Stimulated activated CD8-positive, alpha-beta memory T cell treated with anti-CD3 and anti-CD28 coated beads, Interleukin-7, amount 100 ng/mL, for 24 hours (primary cell): ENCODE measurements around the gene SLC2A8.

ENCODE experiments used
- DNase-seq: peaks from one replicate; pipeline ENCODE4 v3.0.0-alpha.2; 2020; ENCODE audit warnings: low read depth

Gene SLC2A8

DNA sequence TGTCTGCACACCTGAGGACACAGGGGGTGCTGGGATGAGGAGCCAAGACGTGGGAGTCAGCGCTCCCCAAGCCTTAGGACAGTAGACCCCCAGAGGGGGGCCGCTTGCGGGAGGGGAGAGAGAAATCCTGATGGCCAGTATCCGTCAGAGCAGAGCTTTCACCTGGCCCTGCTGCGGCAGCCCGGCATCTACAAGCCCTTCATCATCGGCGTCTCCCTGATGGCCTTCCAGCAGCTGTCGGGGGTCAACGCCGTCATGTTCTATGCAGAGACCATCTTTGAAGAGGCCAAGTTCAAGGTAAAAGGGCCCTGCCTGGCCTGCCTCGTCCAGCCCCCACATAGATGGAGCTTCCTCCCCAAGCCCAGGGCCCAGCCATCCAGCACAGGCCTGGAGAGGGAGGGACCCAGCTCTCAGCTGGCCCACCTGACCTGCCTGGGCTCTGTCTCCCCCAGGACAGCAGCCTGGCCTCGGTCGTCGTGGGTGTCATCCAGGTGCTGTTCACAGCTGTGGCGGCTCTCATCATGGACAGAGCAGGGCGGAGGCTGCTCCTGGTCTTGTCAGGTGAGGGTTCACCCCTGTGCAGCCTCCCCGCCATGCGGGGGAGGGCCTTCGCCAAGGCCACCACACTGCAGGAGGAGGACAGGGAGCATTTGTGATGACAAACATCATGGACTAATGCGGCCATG is 6.7 kb downstream of the SLC2A8 start:
- DNase-seq = no peak

DNA sequence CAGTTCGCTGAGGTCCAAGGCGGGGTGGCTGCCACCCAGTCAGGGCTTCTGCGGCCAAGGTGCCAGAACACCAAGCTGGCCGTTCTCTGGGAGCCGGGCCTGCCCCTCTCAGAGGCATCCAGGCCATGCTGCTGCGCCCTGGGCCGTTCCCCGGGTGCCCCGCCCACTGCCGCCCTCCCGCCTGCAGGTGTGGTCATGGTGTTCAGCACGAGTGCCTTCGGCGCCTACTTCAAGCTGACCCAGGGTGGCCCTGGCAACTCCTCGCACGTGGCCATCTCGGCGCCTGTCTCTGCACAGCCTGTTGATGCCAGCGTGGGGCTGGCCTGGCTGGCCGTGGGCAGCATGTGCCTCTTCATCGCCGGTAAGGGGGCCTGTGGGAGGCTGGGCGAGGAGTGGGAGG is 7.7 kb downstream of the SLC2A8 start:
- DNase-seq = no peak

DNA sequence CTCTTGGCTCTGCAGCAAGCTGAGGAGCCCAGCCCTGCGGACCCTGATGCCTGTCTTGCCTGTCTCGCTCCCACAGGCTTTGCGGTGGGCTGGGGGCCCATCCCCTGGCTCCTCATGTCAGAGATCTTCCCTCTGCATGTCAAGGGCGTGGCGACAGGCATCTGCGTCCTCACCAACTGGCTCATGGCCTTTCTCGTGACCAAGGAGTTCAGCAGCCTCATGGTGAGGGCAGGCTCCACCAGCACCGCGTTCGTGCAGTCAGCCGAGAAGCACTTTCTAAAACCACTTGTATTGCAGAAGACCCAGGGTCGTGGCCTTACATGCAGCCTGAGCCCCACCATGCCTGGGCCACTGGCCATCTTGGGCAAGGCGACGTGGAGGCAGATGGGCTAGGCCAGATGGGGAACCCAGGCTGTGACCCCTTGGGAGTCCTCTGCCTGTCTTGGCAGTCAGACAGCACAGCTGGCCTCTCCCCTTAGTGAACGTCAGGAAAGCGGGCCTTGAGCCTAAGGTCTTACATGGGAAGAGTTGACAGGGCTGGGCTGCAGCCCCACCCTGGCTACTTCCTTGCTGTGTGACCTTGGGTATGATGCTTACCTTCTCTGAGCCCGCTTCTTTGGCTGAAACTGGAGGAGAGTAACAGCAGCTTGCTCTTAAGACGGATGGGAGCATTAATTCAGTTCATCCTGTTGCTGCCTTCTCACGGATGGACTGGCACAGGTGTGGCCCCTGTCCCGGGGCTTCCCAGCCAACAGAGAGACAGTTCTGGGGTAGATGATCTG is 8.6 kb downstream of the SLC2A8 start:
- DNase-seq = no peak

DNA sequence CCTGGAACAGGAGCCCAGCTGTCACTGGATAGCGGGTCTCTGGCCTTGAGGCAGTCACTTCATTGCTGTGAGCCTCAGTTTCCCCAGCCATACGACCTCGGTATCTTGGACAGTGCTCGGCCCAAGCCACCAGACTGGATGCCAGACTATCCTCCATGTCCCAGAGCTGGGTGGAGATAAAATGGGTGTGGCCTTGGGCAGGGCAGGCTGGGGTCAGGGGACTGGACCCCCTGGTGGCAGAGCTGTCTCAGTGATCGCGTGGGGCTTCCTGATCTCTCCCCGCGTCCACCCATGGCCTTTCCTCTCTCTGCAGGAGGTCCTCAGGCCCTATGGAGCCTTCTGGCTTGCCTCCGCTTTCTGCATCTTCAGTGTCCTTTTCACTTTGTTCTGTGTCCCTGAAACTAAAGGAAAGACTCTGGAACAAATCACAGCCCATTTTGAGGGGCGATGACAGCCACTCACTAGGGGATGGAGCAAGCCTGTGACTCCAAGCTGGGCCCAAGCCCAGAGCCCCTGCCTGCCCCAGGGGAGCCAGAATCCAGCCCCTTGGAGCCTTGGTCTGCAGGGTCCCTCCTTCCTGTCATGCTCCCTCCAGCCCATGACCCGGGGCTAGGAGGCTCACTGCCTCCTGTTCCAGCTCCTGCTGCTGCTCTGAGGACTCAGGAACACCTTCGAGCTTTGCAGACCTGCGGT is 10.0 kb downstream of the SLC2A8 start:
- no peak for DNase-seq

DNA sequence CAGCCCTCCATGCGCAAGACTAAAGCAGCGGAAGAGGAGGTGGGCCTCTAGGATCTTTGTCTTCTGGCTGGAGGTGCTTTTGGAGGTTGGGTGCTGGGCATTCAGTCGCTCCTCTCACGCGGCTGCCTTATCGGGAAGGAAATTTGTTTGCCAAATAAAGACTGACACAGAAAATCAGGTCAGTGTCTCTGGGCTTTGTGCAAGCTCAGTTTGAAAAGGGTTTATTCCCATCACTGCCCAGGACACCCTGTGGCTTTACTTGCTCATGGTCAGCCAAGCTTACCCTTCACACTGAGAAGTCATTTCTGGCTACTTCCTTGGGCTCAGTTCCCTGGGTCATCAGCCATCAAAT is 10.5 kb downstream of the SLC2A8 start:
- DNase-seq = no peak

DNA sequence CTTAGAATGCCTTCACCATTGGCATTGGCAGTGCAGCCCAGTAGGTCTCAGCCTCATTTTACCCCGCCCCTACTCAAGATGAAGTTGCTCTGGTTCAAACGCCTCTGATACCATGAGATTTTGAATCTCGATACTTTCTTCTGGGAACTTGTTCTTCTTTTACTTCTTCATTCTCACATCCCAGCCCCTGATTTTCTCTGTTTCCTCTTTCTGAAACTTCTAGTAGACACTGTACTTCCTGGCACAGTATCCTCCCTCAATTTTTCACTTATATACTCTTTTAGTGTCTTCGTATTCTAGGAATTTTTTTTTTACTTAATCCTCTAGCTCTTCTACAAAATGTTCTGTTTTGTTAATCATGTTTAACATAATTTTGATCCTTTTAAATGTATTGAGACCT is 14.2 kb downstream of the SLC2A8 start:
- DNase-seq = no peak

DNA sequence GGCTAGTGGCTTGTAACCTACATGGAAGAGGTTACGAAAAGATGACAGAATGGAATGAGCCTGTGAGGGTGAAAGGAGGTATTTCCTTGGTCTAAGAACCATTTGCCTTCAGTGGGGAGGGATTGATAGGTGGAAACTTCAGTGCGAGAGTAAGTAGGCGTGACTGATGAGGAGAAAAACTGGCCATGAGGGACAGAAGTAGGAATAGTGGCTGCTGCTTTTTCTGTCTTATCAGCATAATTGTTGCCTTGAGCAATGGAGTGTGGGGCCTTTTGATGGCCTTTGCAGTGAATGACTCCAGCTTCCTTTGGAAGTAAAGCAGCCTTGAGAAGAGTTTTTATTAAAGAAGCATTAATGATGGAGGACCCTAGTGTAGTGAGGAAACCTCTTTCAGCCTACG is 18.2 kb downstream of the SLC2A8 start:
- no peak for DNase-seq

DNA sequence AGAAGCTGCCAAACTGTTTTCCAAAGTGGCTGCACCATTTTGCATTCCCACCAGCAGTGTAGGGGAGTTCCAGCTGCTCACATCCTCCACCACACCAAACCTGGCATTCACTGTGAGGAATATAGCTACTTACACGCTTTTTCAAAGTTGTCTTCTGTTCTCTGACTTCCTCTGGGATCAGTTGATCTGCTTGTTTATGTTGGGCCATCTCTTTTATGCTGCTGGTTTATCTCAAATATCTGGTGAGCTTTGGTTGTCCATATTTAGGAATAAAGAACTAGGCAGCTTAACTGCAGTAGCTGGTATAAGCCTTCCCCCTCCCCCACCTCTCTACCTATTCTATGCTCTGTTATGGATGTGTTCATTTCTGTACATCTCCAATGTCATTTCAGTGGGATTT is 18.7 kb downstream of the SLC2A8 start:
- DNase-seq = no peak

DNA sequence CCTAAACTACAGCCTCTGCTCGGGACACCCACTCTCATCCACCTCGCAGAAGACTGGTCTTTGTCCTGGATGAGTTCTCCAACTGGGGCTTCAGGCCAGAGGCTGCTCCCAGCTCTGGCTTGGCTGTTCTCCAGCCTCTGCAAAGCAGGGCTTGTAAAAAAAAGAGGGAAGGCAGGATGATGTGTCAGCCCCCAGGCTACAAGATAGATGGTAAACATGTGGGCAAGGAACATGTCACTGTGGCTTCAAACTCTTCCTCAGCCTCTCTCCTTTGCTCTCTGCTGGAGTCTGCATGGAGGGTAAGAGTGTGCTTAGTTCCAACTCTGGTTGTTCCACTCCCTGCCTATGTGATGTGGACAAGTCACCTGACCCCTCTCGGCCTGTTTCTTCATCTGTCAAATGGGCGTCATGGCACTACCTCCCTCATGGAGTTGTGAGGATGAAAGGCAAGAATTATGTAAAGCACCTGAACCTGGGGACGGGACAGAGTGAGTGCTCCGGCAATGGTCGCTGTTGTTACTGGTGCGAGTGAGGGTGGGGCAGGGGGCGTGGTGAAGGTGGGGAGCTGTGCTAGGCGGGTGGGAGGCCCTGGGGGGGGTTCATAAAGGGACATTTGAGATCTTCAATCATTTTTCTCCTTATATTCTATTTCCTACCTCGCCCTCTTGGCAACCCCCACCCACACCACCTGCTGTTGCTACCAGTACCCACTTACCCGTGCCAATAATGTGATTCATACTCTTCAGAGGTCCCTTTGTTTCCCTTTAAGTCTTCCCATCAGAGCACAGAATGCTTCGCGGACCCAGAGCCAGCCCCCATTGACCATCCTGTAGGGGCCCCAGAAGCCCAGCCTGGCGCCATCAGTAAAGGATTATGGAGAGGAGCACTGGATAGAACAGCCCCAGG is 20.4 kb downstream of the SLC2A8 start:
- DNase-seq = no peak

DNA sequence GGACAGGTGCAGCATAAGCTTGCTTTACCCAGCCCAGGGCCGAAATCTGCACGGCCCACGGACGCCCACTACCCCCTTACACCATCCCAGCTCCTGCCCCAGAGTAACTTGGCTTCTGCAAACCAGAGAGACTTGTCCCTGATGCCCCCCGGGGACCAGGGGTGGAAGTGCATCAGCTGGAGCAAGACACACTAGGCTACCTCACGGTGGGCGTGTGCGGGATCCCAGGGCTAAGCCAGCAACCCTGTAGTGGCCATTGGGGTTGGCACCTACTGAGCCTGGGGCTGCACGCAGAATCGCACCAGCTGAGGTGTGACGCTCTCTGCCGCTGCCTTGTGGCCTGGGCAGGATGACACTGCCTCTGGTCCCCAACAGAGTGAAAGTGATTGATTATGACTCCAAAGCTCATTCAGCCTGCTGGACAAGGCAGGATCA is 21.1 kb downstream of the SLC2A8 start:
- no peak for DNase-seq

DNA sequence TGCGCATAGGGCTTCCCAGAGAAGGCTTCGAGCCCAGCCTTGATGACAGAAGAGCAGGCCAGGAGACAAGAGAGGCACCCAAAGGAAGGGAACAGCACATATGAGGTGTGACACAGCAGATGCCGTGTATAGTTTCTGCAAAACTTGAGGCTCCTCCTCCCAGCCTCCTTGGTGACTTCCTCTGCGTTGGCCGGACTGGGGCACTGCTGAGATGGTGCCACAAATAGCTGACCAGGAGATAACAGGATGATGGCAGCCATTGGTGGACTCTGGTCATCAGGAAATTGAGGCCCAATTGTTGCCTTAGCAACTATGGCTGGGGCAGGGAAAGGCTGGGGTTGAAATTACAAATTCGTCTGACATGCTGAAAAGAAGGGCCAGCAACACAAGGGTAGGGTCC is 22.4 kb downstream of the SLC2A8 start:
- DNase-seq = no peak

DNA sequence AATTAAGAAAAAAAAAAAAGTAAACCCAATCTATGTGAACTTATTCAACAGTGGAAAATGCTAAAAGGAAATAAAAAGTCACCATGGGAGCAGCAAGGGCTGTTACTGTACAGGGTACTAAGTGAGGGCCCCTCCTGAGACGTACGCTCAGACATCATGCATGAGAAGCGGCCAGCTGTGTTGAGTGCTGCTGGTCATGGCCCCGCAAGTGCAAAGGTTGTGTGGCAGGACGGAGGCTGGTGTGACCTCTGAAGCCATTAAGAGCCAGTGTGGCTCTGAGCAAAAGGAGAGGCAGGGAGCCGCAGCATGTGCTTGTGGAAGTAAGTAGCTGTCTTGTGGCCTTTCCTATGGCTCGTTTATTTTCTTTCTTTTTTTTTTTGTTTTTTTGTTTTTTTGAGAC is 24.1 kb downstream of the SLC2A8 start:
- no peak for DNase-seq

DNA sequence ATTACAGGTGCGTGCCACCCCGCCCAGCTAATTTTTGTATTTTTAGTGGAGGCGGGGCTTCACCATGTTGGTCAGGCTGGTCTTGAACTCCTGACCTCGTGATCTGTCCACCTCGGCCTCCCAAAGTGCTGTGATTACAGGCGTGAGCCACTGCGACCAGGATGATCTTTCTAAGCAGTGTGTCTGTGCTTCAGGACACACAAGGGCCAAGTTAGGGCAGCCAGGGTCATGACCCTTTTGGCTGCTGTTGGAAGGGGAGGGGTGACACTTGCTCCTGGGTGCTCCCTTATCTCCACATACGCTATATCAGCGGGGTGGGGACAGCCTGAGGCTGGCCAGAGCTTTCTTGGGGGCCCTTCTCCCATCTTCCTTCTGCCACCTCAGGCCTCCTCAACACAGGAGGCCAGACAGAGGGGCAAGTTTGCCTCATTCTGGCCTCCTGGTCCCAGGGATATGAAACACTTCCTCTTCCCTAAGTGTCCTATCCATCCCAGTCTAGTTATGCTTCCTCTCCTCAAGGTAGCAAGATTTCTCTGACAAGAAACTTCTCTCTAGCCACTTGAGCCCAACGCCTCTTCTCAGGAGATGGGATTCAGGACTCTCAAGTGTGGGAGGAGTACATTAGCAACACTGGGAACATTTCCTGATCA is 25.3 kb downstream of the SLC2A8 start:
- no peak for DNase-seq

DNA sequence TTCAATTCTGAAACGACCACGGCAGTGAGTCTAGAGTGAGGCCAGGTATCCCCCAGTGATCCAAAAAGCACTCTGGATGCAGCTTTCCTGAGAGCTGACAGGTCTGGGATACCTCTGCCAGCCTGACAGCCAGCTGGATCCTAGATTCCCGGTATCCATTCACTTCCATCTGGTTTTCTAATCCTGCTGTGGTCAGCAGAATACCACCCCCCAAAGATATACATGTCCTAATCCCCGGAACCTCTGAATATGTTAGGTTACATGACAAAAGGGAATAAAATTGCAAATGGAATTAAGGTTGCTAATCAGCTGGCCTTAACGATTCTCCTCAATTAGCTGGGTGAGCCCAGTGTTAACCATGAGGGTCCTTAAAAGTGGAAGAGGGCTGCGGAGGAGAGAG is 25.8 kb downstream of the SLC2A8 start:
- DNase-seq = no peak

DNA sequence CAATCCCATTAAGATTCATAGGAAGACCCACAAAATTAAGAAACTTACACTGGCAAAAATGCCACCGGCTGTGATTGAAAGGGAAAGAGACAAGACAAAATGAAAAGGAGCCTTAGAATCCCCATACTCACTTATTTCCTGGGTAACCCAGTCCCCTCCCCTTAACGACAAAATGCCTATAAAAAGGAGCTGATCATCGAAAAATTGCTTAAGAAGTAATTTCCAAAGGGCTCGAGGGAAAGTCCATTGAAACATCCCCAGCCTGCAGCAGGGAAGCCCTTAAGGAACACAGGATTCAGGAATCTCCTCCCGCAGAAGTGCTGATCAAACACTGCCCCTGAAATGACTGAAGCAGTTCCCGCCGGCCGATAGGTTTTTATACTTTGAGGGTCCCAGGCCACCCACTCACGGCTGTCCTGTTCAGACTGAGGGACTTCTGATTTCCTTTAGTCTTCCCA is 26.5 kb downstream of the SLC2A8 start:
- DNase-seq = no peak

DNA sequence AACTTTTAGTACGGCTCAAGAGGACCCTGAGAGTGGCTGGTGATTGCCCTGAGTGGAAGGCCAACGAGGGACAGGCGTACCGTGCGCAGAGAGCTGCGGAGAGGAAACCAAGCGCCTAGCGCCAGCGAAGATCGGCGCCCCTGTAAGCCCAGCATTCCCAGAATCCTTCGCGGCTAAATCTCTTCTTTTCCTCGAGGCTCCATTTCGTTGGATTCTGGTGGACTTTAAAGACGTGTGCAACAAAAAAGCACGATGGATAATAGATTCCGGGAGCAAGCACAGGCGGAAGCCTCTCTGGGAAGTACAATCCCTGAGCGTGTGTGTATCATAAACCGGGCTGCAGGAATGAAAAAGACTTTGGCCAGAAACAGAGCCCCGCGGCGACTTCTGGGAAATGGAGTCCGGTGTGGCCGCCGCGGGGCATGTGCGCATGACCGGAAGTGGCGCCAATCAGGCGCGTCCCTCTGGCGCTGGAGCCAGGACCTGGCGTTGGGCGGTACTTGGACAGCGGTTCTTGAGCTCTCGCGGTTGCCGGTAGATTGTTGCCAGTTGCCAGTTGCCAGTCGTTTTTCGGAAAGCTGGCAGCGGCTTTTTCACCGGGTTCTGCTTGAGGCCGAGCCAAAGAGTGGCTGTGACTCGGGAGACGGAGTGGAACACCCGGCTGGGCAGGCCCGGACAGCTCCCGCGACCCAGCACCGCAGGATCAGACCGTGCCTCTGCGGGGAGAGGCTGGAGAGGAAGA is 27.1 kb downstream of the SLC2A8 start, which contains the start of gene ZNF79:
TSS of gene ZNF79 (plus strand) at position 449 of the 742 bp plus-strand sequence. CDS start 406 bp downstream, outside the sequence.
- peak; percentile 89 for DNase-seq

DNA sequence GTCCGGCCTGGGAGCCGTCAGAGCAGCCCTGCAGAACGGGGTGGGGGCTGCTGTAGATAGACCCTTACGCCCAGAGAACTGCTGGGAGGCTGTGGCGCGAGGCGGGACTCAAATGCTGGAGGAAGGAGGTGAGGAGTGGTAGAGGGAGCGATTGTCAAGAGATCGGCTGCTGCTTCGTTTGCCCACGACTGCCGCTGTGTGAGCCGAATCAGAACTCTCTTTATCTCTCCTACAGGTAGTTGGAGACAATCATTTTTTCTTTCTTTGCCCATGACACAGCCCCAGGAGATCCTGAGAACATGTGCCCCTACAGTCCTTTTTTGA is 27.7 kb downstream of the SLC2A8 start:
- no peak for DNase-seq

DNA sequence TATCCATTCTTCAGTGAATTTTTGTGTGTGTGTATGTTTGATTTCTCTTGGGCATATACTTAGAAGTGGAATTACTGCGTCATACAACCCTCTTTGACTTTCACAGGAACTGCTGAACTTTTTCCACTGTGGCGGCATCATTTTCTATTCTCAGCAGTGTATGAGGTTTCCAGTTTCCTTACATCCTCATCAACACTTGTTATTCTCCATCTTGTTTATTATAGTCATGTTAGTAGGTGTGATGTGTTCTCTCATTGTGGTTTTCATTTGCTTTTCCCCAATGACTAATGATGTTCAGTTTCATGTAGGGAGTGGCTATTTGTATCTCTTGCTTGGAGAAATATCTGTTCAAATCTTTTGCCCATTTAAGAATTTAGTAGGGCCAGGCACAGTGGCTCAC is 29.8 kb downstream of the SLC2A8 start:
- no peak for DNase-seq

DNA sequence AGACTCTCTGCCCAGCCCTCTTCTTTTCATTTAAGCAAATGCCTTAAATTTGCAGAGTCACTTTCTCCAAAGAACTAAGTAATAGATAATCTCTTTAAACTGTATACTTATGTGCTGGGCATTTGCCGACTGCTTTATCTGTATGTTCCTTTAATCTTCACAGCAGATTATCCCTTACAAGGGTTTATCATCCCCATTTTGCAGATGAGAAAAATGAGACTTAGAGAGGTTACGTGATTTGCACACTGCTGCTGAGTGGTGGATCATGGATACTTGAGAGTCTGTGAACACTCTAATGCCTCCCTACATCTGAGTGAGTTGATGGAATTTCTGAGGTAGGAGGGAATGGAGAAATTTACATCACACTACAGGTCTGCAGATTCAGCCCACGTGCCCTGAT is 31.4 kb downstream of the SLC2A8 start:
- DNase-seq = no peak

DNA sequence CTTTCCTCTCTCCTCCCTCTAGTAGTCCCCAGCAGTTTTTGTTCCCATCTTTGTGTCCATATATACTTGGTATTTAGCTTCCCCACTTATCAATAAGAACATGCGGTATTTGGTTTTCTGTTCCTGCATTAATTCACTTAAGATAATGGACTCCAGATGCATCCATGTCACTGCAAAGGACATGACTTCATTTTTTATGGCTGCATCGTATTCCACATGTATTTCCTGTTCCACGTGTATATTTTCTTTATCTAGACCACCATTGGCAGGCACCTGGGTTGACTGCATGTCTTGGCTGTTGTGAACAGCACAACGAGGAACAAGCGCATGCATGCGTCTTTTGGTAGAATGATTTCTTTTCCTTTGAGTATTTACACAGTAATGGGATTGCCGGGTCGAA is 33.4 kb downstream of the SLC2A8 start:
- no peak for DNase-seq
